ENCODE data around the gene EXD1. TPM values are rescaled to one million over a fixed set of nuclear protein-coding genes. Genes with fewer than 3 reads are reported as not detected.
"Not testable (repeated sequence)": the region's sequence is repeated elsewhere in the genome, so short reads cannot be mapped to it uniquely, and the experiment has no call there.

The EXD1 gene, protein sequence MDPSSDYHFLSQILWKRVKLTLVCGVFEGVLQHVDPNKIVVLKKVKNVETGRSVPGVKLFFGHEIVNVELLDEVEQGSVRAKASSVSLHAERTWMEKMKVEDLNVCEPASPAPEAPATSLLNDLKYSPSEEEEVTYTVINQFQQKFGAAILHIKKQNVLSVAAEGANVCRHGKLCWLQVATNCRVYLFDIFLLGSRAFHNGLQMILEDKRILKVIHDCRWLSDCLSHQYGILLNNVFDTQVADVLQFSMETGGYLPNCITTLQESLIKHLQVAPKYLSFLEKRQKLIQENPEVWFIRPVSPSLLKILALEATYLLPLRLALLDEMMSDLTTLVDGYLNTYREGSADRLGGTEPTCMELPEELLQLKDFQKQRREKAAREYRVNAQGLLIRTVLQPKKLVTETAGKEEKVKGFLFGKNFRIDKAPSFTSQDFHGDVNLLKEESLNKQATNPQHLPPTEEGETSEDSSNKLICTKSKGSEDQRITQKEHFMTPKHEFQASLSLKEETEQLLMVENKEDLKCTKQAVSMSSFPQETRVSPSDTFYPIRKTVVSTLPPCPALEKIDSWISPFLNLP
- total RNA-seq: not detected

DNA sequence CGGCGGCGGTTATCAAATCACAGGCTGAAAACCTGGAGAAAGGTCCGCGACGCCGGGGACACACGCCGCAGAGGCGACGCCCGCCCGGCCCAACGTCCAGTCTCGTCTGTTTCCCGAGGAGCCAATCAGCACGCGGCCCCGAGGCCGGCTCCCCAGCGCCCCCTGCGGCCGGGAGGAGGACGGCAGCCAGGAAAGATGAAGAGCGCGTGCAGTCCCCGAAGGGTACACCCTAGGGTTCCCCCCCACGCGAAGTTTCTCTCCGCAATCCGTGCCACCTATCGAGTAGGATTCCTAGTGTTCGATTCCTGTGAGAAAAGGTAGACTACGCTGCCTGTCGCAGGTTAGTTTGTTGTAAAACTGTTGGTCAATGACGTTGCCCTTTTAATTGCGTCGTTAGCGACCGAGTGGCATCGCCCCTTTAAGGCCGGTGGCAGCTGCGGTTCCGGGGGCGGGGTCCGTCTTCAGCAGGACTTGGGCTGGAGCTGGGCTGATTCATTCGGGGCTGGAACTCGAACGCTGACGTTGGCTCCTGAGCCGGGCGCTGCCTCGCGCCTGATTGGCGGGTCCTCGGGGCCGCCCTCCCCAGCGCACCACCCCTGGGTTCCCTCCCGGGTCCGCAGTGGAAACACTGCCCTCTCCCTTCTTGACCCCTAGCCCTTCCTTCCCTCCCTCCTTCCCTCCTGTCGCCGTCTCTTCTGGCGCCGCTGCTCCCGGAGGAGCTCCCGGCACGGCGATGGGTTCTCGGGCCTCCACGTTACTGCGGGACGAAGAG lies at the start of gene EXD1, which contains the start of gene CHP1:
Gene EXD1, minus strand, starts transcription at position 108 of the 772 bp plus-strand sequence. CDS start 4,182 bp downstream, outside the sequence.
Gene CHP1, plus strand, starts transcription at position 619 of the 772 bp plus-strand sequence. Its CDS starts 115 bp downstream, at position 734.
- peak; percentile 98 for ATAC-seq

DNA sequence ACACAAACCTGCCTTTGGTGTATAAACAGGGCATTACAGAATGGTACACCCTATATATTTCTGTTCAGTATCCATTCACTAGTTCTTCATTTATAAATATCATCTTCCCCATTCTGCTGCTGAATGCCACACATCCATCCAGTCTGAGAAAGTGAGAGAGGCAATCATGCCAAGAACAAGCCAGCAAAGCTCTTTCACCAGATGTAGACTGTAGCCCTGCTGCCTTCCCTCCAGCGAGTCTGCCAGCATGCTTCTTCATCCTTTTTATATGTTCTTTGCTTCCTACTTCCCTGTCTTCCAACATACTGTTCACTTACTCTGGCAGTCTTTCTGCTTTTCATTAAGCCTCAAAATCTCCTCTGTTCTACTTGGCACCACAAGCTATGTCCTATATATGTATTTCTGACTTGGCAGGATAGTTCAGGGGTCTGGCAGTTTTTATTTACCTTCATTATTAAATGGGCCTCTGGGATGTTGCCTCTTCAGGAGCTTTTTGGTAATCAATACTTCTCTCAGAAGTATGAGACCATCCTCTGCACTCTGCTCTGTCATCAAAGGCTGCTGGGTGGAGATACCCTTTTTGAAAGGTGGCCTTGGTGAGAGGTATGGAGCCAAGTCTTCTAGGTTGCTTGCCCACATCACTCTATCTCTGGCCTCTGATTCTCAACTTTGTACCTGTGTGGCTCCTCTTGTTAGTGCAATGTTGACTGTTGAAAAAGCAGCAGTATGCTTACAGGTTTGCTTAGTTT lies 49.2 kb upstream of the EXD1 start:
- ATAC-seq: no peak

DNA sequence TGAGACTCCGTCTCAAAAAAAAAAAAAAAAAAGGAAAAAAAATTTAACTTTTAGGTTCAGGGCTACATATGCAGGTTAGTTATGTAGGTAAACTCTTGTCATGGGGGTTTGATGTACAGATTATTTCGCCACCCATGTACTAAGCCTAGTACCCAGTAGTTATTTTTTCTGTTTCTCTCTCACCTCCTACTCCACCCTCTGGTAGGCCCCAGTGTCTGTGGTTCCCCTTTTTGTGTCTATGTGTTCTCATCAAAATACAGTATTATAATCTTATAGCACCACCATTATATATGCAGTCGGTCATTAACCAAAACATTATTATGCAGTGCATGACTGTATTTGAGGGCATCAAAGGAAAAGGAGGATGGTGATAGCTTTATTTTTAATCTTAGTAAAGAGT lies 47.8 kb upstream of the EXD1 start:
- ATAC-seq: no peak

DNA sequence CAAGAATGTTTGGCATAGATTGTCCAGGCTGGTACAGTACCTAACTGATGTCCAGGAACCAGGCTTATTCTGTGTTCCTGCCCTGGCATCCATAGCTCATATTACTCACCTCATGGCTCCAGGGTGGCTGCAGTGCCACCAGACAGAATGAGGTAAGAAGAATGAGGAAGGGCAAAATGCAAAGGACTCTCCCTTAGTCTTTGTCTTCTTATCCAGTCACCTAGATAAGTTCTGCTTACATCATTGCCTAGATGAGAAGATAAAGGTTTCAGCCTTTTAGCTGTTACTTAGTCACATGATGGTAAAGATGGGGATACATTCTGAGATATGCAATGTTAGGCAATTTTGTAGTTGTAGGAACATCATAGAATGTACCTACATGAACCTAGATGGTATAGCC lies 46.3 kb upstream of the EXD1 start:
- peak; percentile 70 for ATAC-seq

DNA sequence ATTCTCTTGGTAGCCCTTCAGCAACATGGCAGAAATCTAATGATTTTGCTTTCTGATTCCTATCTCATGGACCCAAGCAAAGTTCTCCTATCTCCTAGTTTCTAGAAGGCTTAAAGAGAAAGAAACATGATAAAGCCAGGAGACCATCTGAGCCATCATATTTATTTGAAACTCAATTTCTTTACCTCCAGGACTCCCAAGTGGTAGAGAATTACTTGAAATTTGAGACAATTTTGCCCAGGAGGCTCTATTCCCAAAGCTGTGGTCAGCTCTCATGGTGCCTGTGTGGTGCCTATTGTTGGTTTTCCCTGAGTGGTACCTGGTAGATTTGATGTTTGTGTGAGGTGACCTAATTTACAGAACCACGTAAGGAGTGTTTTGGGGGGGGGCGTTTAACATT lies 39.3 kb upstream of the EXD1 start:
- ATAC-seq: no peak

DNA sequence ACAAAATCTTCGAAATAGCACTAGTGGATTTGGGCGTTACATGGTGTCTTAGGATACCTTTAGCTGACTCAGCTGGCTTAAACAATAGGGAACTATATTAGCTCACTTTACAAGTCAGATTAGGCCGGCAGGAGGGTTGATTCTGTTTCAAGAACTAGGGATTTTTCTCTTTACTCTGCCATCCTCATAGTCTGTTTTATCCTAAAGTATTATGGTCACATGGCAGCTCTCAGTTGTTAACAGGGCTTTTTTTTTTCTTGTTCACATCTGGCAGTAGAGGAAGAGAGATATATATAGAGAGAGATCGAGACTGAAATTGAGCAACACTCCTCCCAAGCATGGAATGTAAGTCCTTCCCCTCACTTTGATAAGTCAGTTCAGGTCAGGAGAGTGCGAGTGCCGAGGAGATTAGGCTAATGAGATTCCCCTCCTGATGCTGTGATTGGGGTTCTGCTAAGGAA lies 33.4 kb upstream of the EXD1 start:
- ATAC-seq: peak; percentile 86

DNA sequence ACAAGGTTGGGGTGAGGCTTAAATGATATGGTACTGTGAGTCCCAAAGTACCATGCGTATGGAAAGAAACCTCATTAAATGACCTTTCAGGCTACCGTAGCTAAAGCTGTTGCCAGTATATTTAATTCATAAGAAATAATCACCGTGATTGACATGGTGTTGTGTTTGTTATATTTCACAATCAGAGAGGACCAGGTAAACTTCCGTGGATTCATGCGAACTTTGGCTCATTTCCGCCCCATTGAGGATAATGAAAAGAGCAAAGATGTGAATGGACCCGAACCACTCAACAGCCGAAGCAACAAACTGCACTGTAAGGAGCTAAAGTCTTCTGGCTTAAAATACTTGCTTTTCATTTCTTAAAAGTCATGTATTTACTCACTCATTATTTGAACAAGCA lies 32.0 kb upstream of the EXD1 start:
- no peak for ATAC-seq

DNA sequence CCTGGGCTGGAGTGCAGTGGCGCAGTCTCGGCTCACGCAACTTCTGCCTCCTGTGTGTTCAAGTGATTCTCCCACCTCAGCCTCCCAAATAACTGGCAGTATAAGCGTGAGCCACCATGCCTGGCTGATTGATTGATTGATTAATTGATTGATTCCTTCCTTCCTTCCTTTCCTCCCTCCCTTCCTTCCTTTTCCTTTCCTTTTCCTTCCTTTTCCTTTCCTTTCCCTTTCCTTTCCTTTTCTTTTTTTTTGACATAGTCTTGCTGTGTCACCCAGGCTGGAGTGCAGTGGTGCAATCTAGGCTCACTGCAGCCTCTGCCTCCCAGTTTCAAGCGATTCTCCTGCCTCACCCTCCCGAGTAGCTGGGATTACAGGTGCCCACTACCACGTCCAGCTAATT lies 30.4 kb upstream of the EXD1 start:
- not testable (repeated sequence) for ATAC-seq

DNA sequence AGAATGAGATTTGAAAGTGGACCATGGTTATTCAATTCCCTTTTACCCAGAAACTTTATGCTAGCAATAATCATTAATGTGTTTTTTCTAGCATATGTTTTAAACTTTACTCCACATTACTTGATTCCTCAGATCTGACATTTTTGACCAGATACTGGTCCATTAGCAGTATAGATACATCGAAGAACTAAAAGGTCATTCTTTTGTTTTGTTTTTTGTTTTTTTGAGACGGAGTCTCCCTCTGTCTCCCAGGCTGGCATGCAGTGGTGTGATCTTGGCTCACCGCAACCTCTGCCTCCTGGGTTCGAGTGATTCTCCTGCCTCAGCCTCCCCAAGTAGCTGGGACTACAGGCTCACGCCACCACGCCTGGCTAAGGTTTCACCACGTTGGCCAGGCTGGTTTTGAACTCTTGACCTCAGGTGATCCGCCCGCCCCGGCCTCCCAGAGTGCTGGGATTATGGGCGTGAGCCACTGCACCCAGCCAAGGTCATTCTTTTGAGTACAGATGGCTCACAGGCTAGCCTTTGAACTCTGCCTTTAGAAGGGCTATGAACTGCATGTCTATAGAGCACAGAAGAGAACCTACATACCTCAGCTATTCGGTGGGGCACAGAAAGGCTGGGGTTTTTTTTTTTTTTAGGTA lies 29.1 kb upstream of the EXD1 start:
- no peak for ATAC-seq

DNA sequence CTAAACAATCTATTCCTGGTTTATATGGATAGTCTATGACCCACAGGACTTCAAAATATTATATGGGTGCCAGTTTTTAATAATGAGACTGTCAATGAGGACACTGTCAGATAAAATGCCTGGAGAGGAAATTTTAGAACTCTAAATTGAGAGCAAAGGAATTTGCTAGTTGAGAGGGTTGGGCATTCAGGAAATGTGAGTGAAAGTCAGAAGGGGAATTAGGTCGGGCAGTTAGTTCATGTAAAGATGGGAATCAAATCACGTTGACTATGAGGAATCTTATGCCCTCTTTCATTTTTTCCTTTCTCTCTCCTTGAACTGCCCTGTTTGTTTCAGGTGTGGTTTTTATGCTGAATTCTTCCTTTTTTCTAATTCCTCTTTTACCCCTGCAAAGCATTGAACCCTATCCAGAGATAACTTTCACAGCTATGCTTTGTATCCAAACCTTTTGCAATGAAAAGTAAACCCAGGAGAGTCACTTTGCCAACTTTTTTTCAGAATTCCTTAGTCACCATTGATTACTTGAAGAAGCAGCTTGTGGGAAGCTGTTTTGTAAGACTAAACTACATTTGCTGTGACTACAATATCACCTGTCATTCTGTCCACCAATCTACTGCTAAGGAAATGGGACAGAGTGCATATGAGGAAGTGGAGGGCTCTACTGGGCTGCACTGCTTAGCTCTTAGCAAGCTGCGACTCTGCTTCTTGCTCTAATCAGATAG lies 28.4 kb upstream of the EXD1 start:
- peak; percentile 63 for ATAC-seq

DNA sequence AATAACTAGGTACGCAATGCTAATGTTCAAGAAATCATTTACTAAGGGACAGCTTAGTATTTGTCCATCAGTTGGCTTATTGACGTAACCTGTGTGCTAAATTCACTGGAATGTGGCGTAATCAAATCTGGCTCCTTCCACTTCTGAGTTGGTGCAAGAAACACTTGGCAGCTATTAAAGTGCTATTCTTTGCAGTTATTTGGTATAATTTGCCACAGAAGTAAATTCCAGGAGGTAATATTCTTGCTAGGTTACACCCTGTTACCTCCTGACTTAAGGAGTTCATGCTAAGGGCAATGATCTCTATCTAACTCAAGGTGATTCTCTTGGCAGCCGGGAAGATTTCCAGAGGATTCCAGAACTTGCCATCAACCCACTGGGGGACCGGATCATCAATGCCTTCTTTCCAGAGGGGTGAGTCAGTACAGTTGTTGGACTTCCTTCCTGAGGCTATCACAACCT lies 26.1 kb upstream of the EXD1 start:
- ATAC-seq: no peak

DNA sequence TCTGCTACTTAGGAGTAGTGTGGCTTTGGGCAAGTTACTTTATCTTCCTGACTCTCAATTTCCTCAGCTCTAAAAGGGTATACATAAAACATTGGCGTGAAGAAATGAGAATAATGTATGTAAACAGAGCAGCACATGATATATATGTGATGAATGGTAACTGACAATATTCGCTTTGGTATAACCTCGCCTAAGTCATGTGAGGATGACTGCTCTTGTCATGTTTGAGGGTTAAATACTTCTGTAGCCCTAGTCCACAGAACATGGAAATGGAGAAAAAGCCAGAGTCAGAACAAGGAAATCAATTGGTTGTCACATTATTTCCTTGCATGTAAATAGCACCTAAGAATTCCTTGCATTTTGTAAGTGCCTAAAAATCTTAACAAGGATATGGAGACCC lies 25.5 kb upstream of the EXD1 start:
- no peak for ATAC-seq

DNA sequence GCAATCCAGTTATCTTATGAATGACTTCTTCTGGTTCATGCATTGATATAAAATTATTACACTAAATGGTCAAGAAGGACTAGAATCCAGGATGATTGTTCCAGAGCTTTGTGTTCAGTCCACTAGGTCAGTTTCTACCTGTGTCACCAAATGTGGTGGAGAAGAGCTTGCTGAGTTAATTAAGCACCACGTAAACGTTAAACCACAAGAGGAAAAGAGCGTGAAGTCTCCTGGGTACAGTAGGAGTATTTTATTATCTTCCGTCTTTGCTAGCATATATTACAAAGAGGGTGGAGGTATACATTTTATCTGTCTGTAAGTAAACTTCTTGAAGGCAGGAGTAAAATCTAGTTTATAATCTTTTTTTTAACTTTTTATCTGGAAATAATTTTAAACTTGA lies 24.0 kb upstream of the EXD1 start:
- no peak for ATAC-seq

DNA sequence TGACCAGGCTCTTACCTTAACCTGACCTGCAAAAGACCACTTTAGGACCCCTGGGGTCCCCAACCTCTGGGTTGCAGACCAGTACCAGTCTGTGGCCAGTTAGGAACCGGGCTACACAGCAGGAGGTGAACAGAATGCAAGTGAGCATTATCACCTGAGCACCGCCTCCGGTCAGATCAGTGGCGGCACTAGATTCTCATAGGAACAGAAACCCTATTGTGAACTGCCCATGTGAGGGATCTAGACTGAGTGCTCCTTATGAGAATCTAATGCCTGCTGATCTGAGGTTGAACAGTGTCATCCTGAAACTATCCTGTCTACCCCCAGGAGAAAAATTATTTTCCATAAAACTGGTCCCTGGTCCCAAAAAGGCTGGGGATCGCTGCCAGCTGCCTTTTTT lies 20.9 kb upstream of the EXD1 start:
- ATAC-seq: peak; percentile 27

DNA sequence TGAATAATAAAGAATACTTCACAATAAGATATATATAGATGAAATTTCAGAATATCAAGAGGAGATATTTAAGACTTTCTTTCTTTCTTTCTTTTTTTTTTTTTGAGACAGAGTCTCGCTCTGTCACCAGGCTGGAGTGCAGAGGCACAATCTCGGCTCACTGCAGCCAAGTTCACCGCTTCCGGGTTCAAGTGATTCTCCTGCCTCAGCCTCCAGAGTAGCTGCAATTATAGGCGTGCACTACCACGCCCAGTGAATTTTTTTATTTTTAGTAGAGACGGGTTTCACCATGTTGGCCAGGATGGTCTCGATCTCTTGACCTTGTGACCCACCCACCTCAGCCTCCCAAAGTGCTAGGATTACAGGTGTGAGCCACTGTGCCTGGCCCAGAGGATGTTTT lies 20.2 kb upstream of the EXD1 start:
- not testable (repeated sequence) for ATAC-seq

DNA sequence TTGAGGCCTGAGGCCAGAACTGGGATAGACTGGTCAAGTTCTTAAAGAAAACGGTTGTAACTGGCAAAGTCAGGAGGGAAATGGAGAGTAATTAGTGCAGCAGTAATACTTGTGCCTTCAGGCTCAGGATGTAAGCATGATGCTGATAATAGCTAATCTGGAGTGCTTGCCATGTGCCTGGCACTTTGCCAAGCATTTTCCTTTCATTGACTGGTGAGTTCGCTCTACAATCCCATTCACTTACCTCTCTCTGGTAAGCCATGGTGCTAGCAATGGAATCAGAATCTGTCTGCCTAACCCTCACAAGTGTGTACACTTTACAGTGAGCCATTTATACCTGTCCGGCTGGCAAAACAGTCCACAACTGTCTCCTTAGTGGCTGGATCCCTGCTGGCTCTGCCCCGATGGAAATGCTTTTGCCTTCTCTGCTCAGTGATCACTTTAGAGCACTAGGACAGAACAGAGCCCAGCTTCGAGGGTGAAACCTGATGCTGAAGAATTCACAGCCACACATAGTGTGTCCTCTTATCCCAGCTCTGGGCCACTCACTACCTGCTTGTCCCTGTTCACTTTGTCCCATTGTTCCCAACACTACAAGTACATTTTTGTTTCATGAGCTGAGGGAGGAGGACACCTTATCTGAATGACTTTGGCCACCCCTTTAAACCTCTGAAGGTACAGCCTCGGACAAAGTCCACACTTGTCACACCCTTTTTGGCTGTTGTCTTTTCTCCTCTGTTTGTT lies 10.8 kb upstream of the EXD1 start:
- no peak for ATAC-seq

DNA sequence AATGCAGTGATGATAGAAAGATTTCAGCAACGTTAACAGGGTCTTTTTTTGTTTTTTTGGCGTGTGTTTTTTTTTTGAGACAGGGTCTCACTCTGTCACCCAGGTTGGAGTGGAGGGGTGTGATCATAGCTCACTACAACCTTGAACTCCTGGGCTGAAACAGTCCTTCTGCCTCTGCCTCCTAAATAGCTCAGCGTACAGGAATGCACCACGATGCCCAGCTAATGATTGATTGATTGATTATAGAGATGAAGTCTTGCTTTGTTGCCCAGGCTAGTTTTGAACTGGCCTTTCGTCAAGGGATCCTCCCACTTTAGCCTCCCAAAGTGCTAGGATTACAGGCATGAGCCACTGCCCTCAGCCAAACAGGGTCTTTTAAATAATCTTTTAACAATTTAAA lies 7.5 kb upstream of the EXD1 start:
- ATAC-seq: no peak

DNA sequence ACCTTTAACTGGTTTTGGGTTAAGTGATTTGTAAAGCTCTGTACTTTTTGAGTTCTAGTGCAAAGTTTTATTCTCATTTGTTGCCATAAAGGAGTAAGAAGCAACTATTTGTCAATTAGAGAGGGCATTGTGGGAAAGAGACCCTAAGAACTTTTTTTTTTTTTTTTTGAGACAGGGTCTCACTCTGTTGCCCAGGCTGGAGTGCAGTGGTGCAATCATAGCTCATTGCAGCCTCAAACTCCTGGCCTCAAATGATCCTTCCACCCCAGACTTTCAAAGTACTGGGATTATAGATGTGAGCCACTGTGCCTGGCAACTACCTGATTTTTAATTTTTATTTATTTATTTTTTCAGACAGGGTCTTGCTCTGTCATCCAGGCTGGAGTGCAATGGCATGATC lies 5.4 kb upstream of the EXD1 start:
- no peak for ATAC-seq

DNA sequence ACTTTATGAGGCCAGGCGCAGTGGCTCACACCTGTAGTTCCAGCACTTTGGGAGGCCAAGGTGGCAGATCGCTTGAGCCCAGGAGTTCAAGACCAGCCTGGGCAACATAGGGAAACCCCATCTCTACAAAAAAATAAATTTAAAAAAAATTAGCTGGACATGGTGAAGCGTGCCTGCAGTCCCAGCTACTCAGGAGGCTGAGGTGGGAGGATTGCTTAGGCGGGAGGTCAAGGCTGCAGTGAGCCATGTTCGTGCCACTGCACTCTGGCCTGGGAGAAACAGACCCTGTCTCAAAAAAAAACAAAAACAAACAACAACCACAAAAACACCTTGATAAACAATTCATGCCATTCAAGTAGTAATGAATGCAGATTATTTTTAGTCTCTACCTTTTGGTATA lies 4.7 kb upstream of the EXD1 start:
- not testable (repeated sequence) for ATAC-seq

DNA sequence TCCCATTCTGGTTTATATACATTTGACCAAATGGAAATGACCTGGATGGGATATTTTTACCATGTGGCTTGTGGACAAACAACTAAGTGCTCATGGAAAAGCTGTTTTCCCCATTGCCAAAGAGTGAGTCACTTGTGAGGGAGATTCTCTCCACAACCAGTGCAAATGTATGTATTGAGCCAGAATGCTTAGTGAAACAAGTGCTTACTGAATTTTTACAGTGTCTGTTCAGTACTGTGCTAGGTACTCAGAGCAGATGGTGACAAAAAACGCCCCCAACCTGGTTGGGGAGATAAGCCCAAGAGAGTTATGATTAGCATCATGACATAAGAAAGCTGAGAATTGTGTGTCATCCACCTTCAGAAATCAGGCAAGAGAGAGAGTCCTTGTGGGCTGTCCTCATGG lies 2.8 kb upstream of the EXD1 start:
- no peak for ATAC-seq
